ENCODE data around the gene FAM200C.

FAM200C gene

GRCh38 chr5:160367261-160367660, 32.6 kb downstream of the FAM200C start:
- Histone ChIP-seq H3K4me1 (ENCODE audit: insufficient read depth, low read length) (peaks cover 8% of the 10 kb centered on the region; the same call in 1 of the 2 replicates), H3K36me3 (ENCODE audit: insufficient read depth, low read length) (no peaks in the 10 kb centered on the region), H3K9me3 (ENCODE audit: control insufficient read depth, insufficient read depth, low read length) (0 out of 2 replicates have a peak, but pooled peaks cover 3% of the 10 kb centered on the region), H3K9ac (ENCODE audit: low read depth, low read length) (no peak overlapping the region)

DNA sequence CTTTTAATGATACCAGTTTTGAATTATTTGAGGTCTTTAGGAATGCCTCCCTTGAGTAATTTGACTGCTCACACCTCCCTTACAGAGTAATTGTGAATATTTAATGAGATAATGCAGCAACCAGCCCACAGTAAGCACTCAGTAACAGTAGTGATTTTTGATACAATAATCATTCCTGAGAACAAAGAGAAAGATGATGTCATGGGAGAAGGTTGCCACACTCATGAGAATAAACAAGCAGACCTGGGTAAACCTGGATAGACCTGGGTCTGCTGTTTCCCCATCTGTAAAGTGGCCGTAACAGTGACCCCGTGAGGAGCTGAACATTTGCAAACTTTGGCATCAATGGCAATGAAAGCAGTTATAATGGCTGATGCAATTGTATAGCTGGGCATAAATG, 33.6 kb downstream of the FAM200C start:
- no peak overlapping the region for H3K9ac ChIP-seq (ENCODE audit: low read depth, low read length)
- no peaks in the 10 kb centered on the region for H3K36me3 ChIP-seq (ENCODE audit: insufficient read depth, low read length)

DNA sequence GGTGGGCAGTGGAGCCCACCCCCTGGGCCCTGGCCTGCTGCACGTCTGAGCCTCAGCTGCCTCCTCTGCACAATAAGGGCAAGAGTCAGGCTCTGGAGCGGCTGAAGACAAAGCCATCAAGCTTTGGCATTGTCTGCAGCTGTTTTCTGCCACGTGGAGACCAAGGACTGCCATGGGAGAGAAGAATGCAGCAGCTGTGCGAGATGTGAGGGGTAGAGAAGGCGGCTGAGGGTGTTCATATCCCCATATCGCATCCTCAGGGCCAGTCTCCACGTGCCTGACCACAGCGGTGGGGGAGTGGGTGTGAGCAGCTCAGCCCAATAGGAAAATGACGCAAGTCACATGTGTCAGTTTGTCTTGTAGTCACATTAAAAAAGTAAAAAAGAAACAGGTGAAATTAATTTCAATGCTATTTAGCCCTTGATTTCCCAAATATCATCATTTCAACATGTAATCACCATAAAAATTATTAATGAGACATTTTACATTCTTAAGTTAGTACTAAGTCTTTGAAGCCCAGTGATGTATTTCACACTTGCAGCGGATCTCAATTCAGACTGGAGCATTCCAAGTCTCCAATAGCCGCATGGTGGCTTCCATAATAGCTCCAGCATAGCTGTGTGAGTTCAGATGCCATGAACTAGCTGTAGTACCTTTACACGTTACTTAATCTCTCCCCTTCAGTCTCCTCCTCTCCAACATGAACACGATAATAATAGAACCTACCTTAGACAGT, 36.0 kb downstream of the FAM200C start:
- Histone ChIP-seq H3K36me3 (ENCODE audit: insufficient read depth, low read length) (no peaks in the 10 kb centered on the region), H3K9me3 (ENCODE audit: control insufficient read depth, insufficient read depth, low read length) (0 out of 2 replicates have a peak, but pooled peaks cover 3% of the 10 kb centered on the region), H3K4me1 (ENCODE audit: insufficient read depth, low read length) (peaks cover 16% of the 10 kb centered on the region; the same call in 1 of the 2 replicates), H3K9ac (ENCODE audit: low read depth, low read length) (no peak overlapping the region)

More for the DNA sequence above, 33.6 kb downstream of the FAM200C start:
- H3K4me1 ChIP-seq (ENCODE audit: insufficient read depth, low read length), result peaks cover 8% of the 10 kb centered on the region; the same call in 1 of the 2 replicates
- 0 out of 2 replicates have a peak, but pooled peaks cover 3% of the 10 kb centered on the region for H3K9me3 ChIP-seq (ENCODE audit: control insufficient read depth, insufficient read depth, low read length)

DNA sequence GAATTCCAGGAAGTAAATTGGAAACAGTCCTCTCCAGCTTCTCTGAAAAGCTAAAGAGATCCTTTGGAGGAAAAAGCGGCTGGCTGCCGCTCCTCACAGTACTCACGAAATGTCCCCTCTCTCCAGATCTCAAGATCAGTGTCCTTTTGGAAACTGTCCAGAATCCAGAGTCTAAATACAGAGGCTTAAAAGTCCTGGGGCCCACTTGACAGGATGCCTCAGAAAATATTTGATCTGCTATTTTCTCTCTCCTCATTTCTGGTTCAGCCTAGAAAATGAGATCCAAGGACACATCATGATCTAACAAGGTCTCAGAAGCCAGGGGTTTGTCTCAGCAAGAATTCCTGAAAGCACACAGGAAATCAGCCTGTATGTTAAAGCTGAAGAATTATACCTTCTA, 36.6 kb downstream of the FAM200C start:
- Histone ChIP-seq H3K4me1 (ENCODE audit: insufficient read depth, low read length) (peaks cover 16% of the 10 kb centered on the region; the same call in 1 of the 2 replicates), H3K9me3 (ENCODE audit: control insufficient read depth, insufficient read depth, low read length) (no peaks in the 10 kb centered on the region), H3K36me3 (ENCODE audit: insufficient read depth, low read length) (no peaks in the 10 kb centered on the region), H3K9ac (ENCODE audit: low read depth, low read length) (no peak overlapping the region)

DNA sequence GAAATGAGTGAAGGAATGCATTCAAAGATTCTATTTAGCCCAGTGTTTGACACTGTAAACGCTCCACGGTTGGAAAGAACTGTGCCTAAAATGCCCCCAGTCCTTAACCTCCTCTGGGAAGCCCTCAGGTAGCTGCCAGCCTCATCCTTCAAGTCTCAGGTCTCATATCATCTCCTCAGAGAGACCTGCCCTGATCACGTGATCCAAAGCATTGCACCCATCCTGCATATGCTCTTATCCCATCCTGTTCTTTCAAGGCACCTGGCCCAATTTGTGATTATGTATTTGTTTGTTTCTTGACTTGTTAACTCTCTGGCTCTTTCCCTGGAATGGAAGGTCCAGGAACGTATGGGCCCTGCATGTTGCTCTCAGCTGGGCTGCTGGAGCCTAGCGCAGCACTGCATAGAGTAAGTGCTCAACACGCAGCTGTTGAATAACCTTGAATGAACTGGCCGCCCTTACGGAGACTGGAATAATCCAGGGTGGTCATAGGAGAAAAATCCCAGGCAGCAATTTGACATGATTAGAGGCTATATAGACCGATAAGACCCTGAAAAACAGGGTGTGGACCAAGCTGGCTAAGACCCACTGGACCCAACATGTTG, 38.1 kb downstream of the FAM200C start:
- Histone ChIP-seq H3K9ac (ENCODE audit: low read depth, low read length) (no peak overlapping the region), H3K36me3 (ENCODE audit: insufficient read depth, low read length) (no peaks in the 10 kb centered on the region), H3K4me1 (ENCODE audit: insufficient read depth, low read length) (peaks cover 16% of the 10 kb centered on the region; the same call in 1 of the 2 replicates), H3K9me3 (ENCODE audit: control insufficient read depth, insufficient read depth, low read length) (no peaks in the 10 kb centered on the region)

- Histone ChIP-seq H3K9me3 (ENCODE audit: control insufficient read depth, insufficient read depth, low read length) (no peaks in the 10 kb centered on the region), H3K4me1 (ENCODE audit: insufficient read depth, low read length) (peaks cover 16% of the 10 kb centered on the region; the same call in 1 of the 2 replicates), H3K36me3 (ENCODE audit: insufficient read depth, low read length) (no peaks in the 10 kb centered on the region), H3K9ac (ENCODE audit: low read depth, low read length) (no peak overlapping the region)
Measured at GRCh38 chr5:160360310-160360709, 39.5 kb downstream of the FAM200C start.

DNA sequence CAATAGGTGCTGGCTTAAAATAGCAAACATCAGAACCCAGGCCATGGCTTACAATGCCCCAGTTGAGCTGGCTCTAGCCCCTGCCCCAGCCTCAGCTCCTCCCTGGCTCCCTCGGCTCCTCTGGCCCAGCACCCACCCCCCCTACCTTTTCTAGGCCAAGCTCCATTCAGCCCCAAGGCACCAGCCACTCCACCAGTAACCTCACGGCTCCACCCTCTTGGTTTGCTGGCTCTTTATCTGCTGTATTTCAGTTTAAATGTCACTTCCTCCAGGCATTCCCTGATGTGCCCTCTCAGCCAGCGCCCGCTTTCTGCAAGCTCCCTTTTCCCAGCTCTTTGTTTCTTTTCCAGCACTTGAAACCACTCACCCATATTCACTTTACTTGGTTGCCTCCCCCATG, 40.0 kb downstream of the FAM200C start:
- Histone ChIP-seq H3K36me3 (ENCODE audit: insufficient read depth, low read length) (no peaks in the 10 kb centered on the region), H3K9me3 (ENCODE audit: control insufficient read depth, insufficient read depth, low read length) (no peaks in the 10 kb centered on the region), H3K4me1 (ENCODE audit: insufficient read depth, low read length) (peaks cover 16% of the 10 kb centered on the region; the same call in 1 of the 2 replicates), H3K9ac (ENCODE audit: low read depth, low read length) (no peak overlapping the region)

DNA sequence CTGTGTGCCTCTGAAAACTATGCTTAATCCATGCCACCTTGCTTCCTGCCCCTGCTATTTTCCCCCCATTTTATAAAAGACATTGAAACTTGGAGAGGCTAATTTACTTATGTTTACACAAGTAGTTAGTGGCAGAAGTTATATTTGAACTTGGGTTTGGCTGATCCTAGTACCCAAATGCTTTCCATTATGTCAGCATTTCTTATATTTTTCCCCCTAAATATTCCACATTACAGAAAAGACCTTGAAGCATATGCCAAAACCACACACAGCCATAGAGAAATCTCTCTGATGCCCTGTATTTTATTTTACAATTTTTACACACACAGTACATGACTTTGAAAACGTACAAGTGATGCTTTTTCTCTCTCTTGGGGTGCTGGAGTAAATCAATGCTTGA, 40.6 kb downstream of the FAM200C start:
- Histone ChIP-seq H3K4me1 (ENCODE audit: insufficient read depth, low read length) (peaks cover 16% of the 10 kb centered on the region; the same call in 1 of the 2 replicates), H3K36me3 (ENCODE audit: insufficient read depth, low read length) (no peaks in the 10 kb centered on the region), H3K9me3 (ENCODE audit: control insufficient read depth, insufficient read depth, low read length) (no peaks in the 10 kb centered on the region), H3K9ac (ENCODE audit: low read depth, low read length) (no peak overlapping the region)

- peaks cover 13% of the 10 kb centered on the region; the same call in 1 of the 2 replicates for H3K4me1 ChIP-seq (ENCODE audit: insufficient read depth, low read length)
- no peak overlapping the region for H3K9ac ChIP-seq (ENCODE audit: low read depth, low read length)
- no peaks in the 10 kb centered on the region for H3K36me3 ChIP-seq (ENCODE audit: insufficient read depth, low read length)
- no peaks in the 10 kb centered on the region for H3K9me3 ChIP-seq (ENCODE audit: control insufficient read depth, insufficient read depth, low read length)
Measured at GRCh38 chr5:160357861-160358411, 41.9 kb downstream of the FAM200C start.

- Histone ChIP-seq H3K9ac (ENCODE audit: low read depth, low read length) (no peak overlapping the region), H3K9me3 (ENCODE audit: control insufficient read depth, insufficient read depth, low read length) (no peaks in the 10 kb centered on the region), H3K4me1 (ENCODE audit: insufficient read depth, low read length) (peaks cover 13% of the 10 kb centered on the region; the same call in 1 of the 2 replicates), H3K36me3 (ENCODE audit: insufficient read depth, low read length) (no peaks in the 10 kb centered on the region)
Measured at GRCh38 chr5:160357394-160357793, 42.5 kb downstream of the FAM200C start.

- no peaks in the 10 kb centered on the region for H3K36me3 ChIP-seq (ENCODE audit: insufficient read depth, low read length)
Measured at GRCh38 chr5:160356550-160357347, 43.1 kb downstream of the FAM200C start.

DNA sequence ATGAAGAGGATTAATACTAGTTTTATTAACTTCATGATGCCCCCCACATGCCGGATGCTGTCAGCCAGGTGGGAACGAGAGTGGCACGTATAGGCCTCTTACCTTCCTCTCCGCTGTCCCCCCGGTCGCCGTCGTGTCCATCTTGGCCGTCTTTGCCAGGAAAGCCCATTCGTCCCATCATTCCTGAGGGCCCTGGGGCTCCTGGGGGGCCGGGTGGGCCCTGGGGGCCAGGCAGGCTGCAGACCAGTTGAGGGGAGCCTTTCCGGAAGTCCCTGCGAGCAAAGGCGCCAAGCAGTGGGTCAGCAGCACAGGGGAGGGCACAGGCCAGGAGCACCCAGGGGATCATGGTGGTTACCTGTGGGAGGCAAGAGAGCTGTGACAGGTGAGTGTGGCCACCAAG, 45.2 kb downstream of the FAM200C start:
- Histone ChIP-seq H3K9me3 (ENCODE audit: control insufficient read depth, insufficient read depth, low read length) (no peaks in the 10 kb centered on the region), H3K36me3 (ENCODE audit: insufficient read depth, low read length) (no peaks in the 10 kb centered on the region), H3K9ac (ENCODE audit: low read depth, low read length) (no peak overlapping the region), H3K4me1 (ENCODE audit: insufficient read depth, low read length) (0 out of 2 replicates have a peak, but pooled peaks cover 7% of the 10 kb centered on the region)

More at GRCh38 chr5:160356550-160357347, 43.1 kb downstream of the FAM200C start:
- Histone ChIP-seq H3K4me1 (ENCODE audit: insufficient read depth, low read length) (peaks cover 13% of the 10 kb centered on the region; the same call in 1 of the 2 replicates), H3K9ac (ENCODE audit: low read depth, low read length) (no peak overlapping the region), H3K9me3 (ENCODE audit: control insufficient read depth, insufficient read depth, low read length) (no peaks in the 10 kb centered on the region)

GRCh38 chr5:160353379-160353778, 46.5 kb downstream of the FAM200C start:
- Histone ChIP-seq H3K9ac (ENCODE audit: low read depth, low read length) (no peak overlapping the region), H3K36me3 (ENCODE audit: insufficient read depth, low read length) (no peaks in the 10 kb centered on the region), H3K4me1 (ENCODE audit: insufficient read depth, low read length) (no peaks in the 10 kb centered on the region), H3K9me3 (ENCODE audit: control insufficient read depth, insufficient read depth, low read length) (no peaks in the 10 kb centered on the region)

- Histone ChIP-seq H3K4me1 (ENCODE audit: insufficient read depth, low read length) (no peaks in the 10 kb centered on the region), H3K36me3 (ENCODE audit: insufficient read depth, low read length) (no peaks in the 10 kb centered on the region), H3K9me3 (ENCODE audit: control insufficient read depth, insufficient read depth, low read length) (no peaks in the 10 kb centered on the region), H3K9ac (ENCODE audit: low read depth, low read length) (no peak overlapping the region)
Measured at GRCh38 chr5:160352308-160352707, 47.5 kb downstream of the FAM200C start.
